A673 (cell line): ENCODE measurements around the gene NAGA. TPM values are rescaled to one million over a fixed set of nuclear protein-coding genes. Genes with fewer than 3 reads are reported as not detected.

Experiments
- BruUV-seq: library from RNA; stranded (reverse); fragments of 400-500 nt; replicated peaks from 2 replicates; lab custom pipeline; 2021; lab: Mats Ljungman, UMichigan
- CTCF ChIA-PET: fragments of 300-600 bp; sonication (Branson Sonifier 250); formaldehyde crosslinking; loops from one replicate; lab custom pipeline; 2022; ENCODE audit warnings: antibody characterized with exemption; lab: Charles Lee
- POLR2A ChIA-PET: fragments of 300-600 bp; sonication (Branson Sonifier 250); formaldehyde crosslinking; loops from one replicate; lab custom pipeline; 2022; ENCODE audit warnings: antibody characterized with exemption; ENCODE audit not compliant: low non-redundant PET; lab: Charles Lee
- DNase-seq: peaks from one replicate; pipeline ENCODE4 v3.0.0-alpha.2; 2015; ENCODE audit warnings: low spot score
- H3K27ac ChIP-seq: fragments of 200-600 bp; sonication (generic); 2 replicates; pipeline ENCODE4 v1.5.1; 2016; ENCODE audit warnings: mixed run types, low read depth, mild to moderate bottlenecking, mixed read lengths, antibody characterized with exemption, low read length; ENCODE audit not compliant: poor library complexity, severe bottlenecking
- H3K27me3 ChIP-seq: fragments of 200-600 bp; sonication (generic); replicated peaks from 2 replicates; pipeline ENCODE4 v1.6.1; 2017; ENCODE audit warnings: mixed run types, low read depth, mild to moderate bottlenecking, mixed read lengths, antibody characterized with exemption, low read length; ENCODE audit not compliant: insufficient read depth, poor library complexity
- H3K36me3 ChIP-seq: fragments of 200-600 bp; sonication (generic); 2 replicates; pipeline ENCODE4 v1.6.1; 2016; ENCODE audit warnings: mixed run types, mild to moderate bottlenecking, mixed read lengths, antibody characterized with exemption, low read length; ENCODE audit not compliant: insufficient read depth, poor library complexity, severe bottlenecking
- H3K4me1 ChIP-seq: fragments of 200-600 bp; sonication (generic); 2 replicates; pipeline ENCODE4 v1.6.1; 2017; ENCODE audit warnings: mixed run types, mild to moderate bottlenecking, mixed read lengths, antibody characterized with exemption, low read length; ENCODE audit not compliant: insufficient read depth, poor library complexity, severe bottlenecking
- H3K4me3 ChIP-seq: fragments of 200-600 bp; sonication (generic); 2 replicates; pipeline ENCODE4 v1.5.1; 2016; ENCODE audit warnings: low read depth, mixed run types, mild to moderate bottlenecking, mixed read lengths, low read length; ENCODE audit not compliant: poor library complexity, severe bottlenecking
- H3K9me3 ChIP-seq: fragments of 200-600 bp; sonication (generic); 2 replicates; pipeline ENCODE4 v1.6.1; 2016; ENCODE audit warnings: mixed run types, low read depth, mild to moderate bottlenecking, mixed read lengths, antibody characterized with exemption, low read length; ENCODE audit not compliant: poor library complexity, severe bottlenecking
- CTCF ChIP-seq: fragments of 300-800, 200-600 bp; sonication (generic); conservative IDR thresholded peaks from 2 replicates; pipeline ENCODE4 v1.5.1; 2017; ENCODE audit warnings: low read depth, mild to moderate bottlenecking, antibody characterized with exemption, low read length, moderate library complexity, mixed read lengths
- EZH2 ChIP-seq: fragments of 200-600 bp; sonication (generic); IDR thresholded peaks from 2 replicates; pipeline ENCODE4 v1.6.1; 2017; ENCODE audit warnings: borderline replicate concordance, low read depth, mild to moderate bottlenecking, mixed read lengths, antibody characterized with exemption, low read length; ENCODE audit not compliant: poor library complexity, severe bottlenecking
- intact Hi-C: fragments of 100-400 bp; cut with micrococcal nuclease; formaldehyde crosslinking; loops from one replicate; pipeline ENCODE4 v1.10.0; 2022; ENCODE audit not compliant: unreplicated experiment
- total RNA-seq: library from RNA; stranded (reverse); gene quantifications from 2 replicates; pipeline ENCODE4 v1.2.3, GENCODE V29; 2021

NAGA gene
- total RNA-seq, 1 experiment from 2014 or later, result 17.7 TPM

GRCh38 chr22:42068291-42068690 lies 2.3 kb downstream of the NAGA start:
- intact Hi-C loops, result no loop called here
- no peak for DNase-seq
- Histone ChIP-seq H3K4me1 (peaks cover 7% of the 10 kb centered on the region), H3K27ac (no peak overlapping the region), H3K4me3 (no peak overlapping the region), H3K27me3 (no peaks in the 10 kb centered on the region), H3K36me3 (peaks cover 10% of the 10 kb centered on the region), H3K9me3 (no peaks in the 10 kb centered on the region)
- BruUV-seq, result no TSS peak
- ChIA-PET CTCF (no interaction called here), POLR2A (no interaction called here)
- no peak for TF ChIP-seq EZH2
- TF ChIP-seq CTCF, result no peak

GRCh38 chr22:42067671-42068251 lies 2.9 kb downstream of the NAGA start:
- no peaks in the 10 kb centered on the region for H3K9me3 ChIP-seq
- peaks cover 10% of the 10 kb centered on the region for H3K36me3 ChIP-seq
- no peak overlapping the region for H3K27ac ChIP-seq
- CTCF ChIA-PET, result no interaction called here
- no peak for DNase-seq
- intact Hi-C loops, result no loop called here
- no peaks in the 10 kb centered on the region for H3K27me3 ChIP-seq
- TF ChIP-seq EZH2 (no peak), CTCF (no peak)
- POLR2A ChIA-PET, result no interaction called here
- no peak overlapping the region for H3K4me3 ChIP-seq
- no TSS peak for BruUV-seq
- H3K4me1 ChIP-seq, result peaks cover 7% of the 10 kb centered on the region

- Histone ChIP-seq H3K9me3 (no peaks in the 10 kb centered on the region), H3K4me1 (peaks cover 7% of the 10 kb centered on the region), H3K36me3 (peaks cover 10% of the 10 kb centered on the region), H3K27ac (no peak overlapping the region), H3K4me3 (no peak overlapping the region), H3K27me3 (no peaks in the 10 kb centered on the region)
- intact Hi-C loops, result no loop called here
- ChIA-PET POLR2A (no interaction called here), CTCF (no interaction called here)
- no TSS peak for BruUV-seq
- DNase-seq, result no peak
- TF ChIP-seq EZH2 (no peak), CTCF (no peak)
These were observed 3.7 kb downstream of the NAGA start for GRCh38 chr22:42066937-42067336.
